WERI-Rb-1 (cell line): Measurements from ENCODE around the gene ARHGAP24.

ENCODE experiments used
- DNase-seq: peaks from one replicate; pipeline ENCODE4 v3.0.0-alpha.2; 2020
- H3K27ac ChIP-seq: fragments of 250-450 bp; sonication (Bioruptor Pico); 2 replicates; pipeline ENCODE4 v1.5.1; 2020; ENCODE audit warnings: mild to moderate bottlenecking, moderate library complexity
- H3K27me3 ChIP-seq: fragments of 250-450 bp; sonication (Bioruptor Pico); 2 replicates; pipeline ENCODE4 v1.5.1; 2021; ENCODE audit warnings: mild to moderate bottlenecking, low read depth, moderate library complexity; ENCODE audit not compliant: insufficient read depth, severe bottlenecking
- H3K36me3 ChIP-seq: fragments of 250-450 bp; sonication (Bioruptor Pico); 2 replicates; pipeline ENCODE4 v1.5.1; 2020; ENCODE audit warnings: mild to moderate bottlenecking, moderate library complexity
- H3K4me3 ChIP-seq: 2 replicates; pipeline ENCODE4 v1.5.1; 2011; ENCODE audit warnings: low read depth, mild to moderate bottlenecking, control low read depth, low read length
- H3K9me3 ChIP-seq: fragments of 250-450 bp; sonication (Bioruptor Pico); 2 replicates; pipeline ENCODE4 v1.5.1; 2021; ENCODE audit warnings: mild to moderate bottlenecking, moderate library complexity; ENCODE audit not compliant: severe bottlenecking
- CTCF ChIP-seq: IDR thresholded peaks from 2 replicates; pipeline ENCODE4 v1.5.1; 2011; ENCODE audit warnings: low read depth, mild to moderate bottlenecking, control low read depth, inconsistent platforms, low read length

Gene ARHGAP24

GRCh38 chr4:86033171-86033570 is 558.2 kb downstream of the ARHGAP24 start:
- H3K27me3 ChIP-seq, result no peaks in the 10 kb centered on the region
- no peak for DNase-seq

GRCh38 chr4:86034616-86035015 is 559.7 kb downstream of the ARHGAP24 start:
- no peak for TF ChIP-seq CTCF
- Histone ChIP-seq H3K27ac (no peak overlapping the region), H3K4me3 (no peak overlapping the region), H3K36me3 (no peaks in the 10 kb centered on the region), H3K27me3 (no peaks in the 10 kb centered on the region), H3K9me3 (no peaks in the 10 kb centered on the region)
- no peak for DNase-seq

More at GRCh38 chr4:86033171-86033570, 558.2 kb downstream of the ARHGAP24 start:
- Histone ChIP-seq H3K4me3 (no peak overlapping the region), H3K27ac (no peak overlapping the region), H3K36me3 (no peaks in the 10 kb centered on the region), H3K9me3 (no peaks in the 10 kb centered on the region)
- no peak for TF ChIP-seq CTCF

GRCh38 chr4:86035688-86036087 is 560.7 kb downstream of the ARHGAP24 start:
- Histone ChIP-seq H3K4me3 (no peak overlapping the region), H3K27ac (no peak overlapping the region), H3K9me3 (no peaks in the 10 kb centered on the region), H3K36me3 (no peaks in the 10 kb centered on the region), H3K27me3 (no peaks in the 10 kb centered on the region)
- no peak for DNase-seq
- no peak for TF ChIP-seq CTCF

- Histone ChIP-seq H3K9me3 (no peaks in the 10 kb centered on the region), H3K4me3 (no peak overlapping the region), H3K36me3 (no peaks in the 10 kb centered on the region), H3K27me3 (no peaks in the 10 kb centered on the region), H3K27ac (no peak overlapping the region)
- DNase-seq, result no peak
- no peak for TF ChIP-seq CTCF
Measured at GRCh38 chr4:86036736-86037135, 561.8 kb downstream of the ARHGAP24 start.

GRCh38 chr4:86038037-86038436 is 563.1 kb downstream of the ARHGAP24 start:
- Histone ChIP-seq H3K27me3 (no peaks in the 10 kb centered on the region), H3K9me3 (no peaks in the 10 kb centered on the region), H3K36me3 (no peaks in the 10 kb centered on the region), H3K27ac (no peak overlapping the region), H3K4me3 (no peak overlapping the region)
- no peak for TF ChIP-seq CTCF
- DNase-seq, result no peak
